Activated naive CD4-positive, alpha-beta T cell treated with anti-CD3 and anti-CD28 coated beads for 36 hours (primary cell): Measurements from ENCODE around the gene PIP4K2A. TPM values are rescaled to one million over a fixed set of nuclear protein-coding genes. Genes with fewer than 3 reads are reported as not detected.
"Not testable (repeated sequence)": the region's sequence is repeated elsewhere in the genome, so short reads cannot be mapped to it uniquely, and the experiment has no call there.

Experiments
- CTCF ChIA-PET: fragments of 350-600 bp; sonication (Branson Sonifier 250); formaldehyde crosslinking; loops from one replicate; lab custom pipeline; 2021; ENCODE audit warnings: antibody characterized with exemption; lab: Charles Lee
- DNase-seq: peaks from one replicate; pipeline ENCODE4 v3.0.0-alpha.2; 2020
- H3K27ac Mint-ChIP-seq: one replicate; pipeline ENCODE4 v1.8.0; 2021; ENCODE audit warnings: mild to moderate bottlenecking, mixed read lengths
- H3K27me3 Mint-ChIP-seq: one replicate; pipeline ENCODE4 v1.8.0; 2021; ENCODE audit warnings: low read depth, mixed read lengths
- H3K36me3 Mint-ChIP-seq: one replicate; pipeline ENCODE4 v1.8.0; 2021; ENCODE audit warnings: low read depth, mixed read lengths
- H3K4me1 Mint-ChIP-seq: one replicate; pipeline ENCODE4 v1.8.0; 2021; ENCODE audit warnings: low read depth, mixed read lengths
- H3K4me3 Mint-ChIP-seq: one replicate; pipeline ENCODE4 v1.8.0; 2021; ENCODE audit warnings: mild to moderate bottlenecking, moderate library complexity, mixed read lengths
- H3K9me3 Mint-ChIP-seq: one replicate; pipeline ENCODE4 v1.8.0; 2021; ENCODE audit warnings: mixed read lengths
- intact Hi-C: fragments of 100-400 bp; cut with micrococcal nuclease; formaldehyde crosslinking; loops from one replicate; pipeline ENCODE4 v1.15.1; 2023
- total RNA-seq, 2 experiments: library from RNA; stranded (reverse); gene quantifications; one replicate each; pipeline ENCODE4 v1.2.3, GENCODE V29; 2021

PIP4K2A gene
- total RNA-seq, 2 experiments from 2014 or later: 68.0 to 74.1 TPM

DNA sequence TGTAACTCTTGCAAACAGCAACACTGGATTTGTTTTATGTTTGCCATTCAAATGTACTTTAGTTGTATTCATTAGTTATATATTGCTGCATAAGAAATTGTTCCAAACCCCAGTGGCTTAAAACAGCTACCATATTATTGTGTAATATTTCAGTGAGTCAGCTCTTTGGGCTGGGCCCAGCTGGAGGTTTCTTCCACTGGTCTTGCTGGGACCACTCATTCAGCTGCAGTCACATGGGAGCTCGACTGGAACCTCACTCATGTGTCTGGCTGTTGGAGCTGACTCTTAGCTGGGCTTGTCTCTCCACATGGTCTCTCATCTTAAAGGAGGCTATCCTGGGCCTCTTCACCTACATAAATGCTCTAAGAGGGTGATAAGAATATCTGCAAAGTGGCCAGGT is 23.2 kb upstream of the PIP4K2A start:
- H3K4me1 Mint-ChIP-seq: no peaks in the 10 kb centered on the region
- no peaks in the 10 kb centered on the region for H3K27me3 Mint-ChIP-seq
- H3K4me3 Mint-ChIP-seq: no peak overlapping the region
- CTCF ChIA-PET: no interaction called here
- DNase-seq: no peak
- no peak overlapping the region for H3K27ac Mint-ChIP-seq
- no peaks in the 10 kb centered on the region for H3K9me3 Mint-ChIP-seq
- H3K36me3 Mint-ChIP-seq: no peaks in the 10 kb centered on the region
- intact Hi-C loops: no loop called here

- Mint-ChIP-seq H3K27me3 (no peaks in the 10 kb centered on the region), H3K27ac (no peak overlapping the region), H3K4me1 (no peaks in the 10 kb centered on the region), H3K9me3 (no peaks in the 10 kb centered on the region), H3K36me3 (no peaks in the 10 kb centered on the region), H3K4me3 (no peak overlapping the region)
- CTCF ChIA-PET: interaction anchor here (0.7 kb wide), 1 partner anchor 163 kb away, joined by 10 read pairs; no protein-coding TSS in a partner anchor
- no peak for DNase-seq
- intact Hi-C loops: no loop called here
These were observed 21.8 kb upstream of the PIP4K2A start for GRCh38 chr10:22736134-22736533.

DNA sequence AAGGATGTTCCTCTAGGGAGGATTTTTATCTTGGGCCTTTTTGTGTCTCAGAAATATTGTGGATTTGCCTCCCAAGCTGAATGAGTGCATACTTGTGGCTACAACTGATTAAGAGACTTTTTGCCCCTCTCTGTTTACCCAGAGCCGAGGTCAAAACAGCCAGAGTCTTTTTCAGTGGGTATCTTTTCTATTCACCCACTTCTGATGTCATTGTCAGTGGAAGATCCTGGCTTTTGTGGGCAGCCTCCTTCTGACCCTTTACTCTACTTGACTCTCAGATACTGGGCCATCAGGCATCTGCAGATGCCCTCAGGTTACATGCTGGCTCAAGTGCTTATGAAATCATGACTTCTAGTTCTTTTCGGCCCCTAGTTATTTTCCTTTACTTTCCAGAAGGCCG is 19.6 kb upstream of the PIP4K2A start:
- DNase-seq: no peak
- Mint-ChIP-seq H3K27me3 (no peaks in the 10 kb centered on the region), H3K27ac (no peak overlapping the region), H3K36me3 (no peaks in the 10 kb centered on the region), H3K9me3 (no peaks in the 10 kb centered on the region), H3K4me1 (no peaks in the 10 kb centered on the region), H3K4me3 (no peak overlapping the region)
- intact Hi-C loops: no loop called here
- CTCF ChIA-PET: no interaction called here

GRCh38 chr10:22727663-22728062 is 13.3 kb upstream of the PIP4K2A start:
- intact Hi-C loops: no loop called here
- no peak for DNase-seq
- Mint-ChIP-seq H3K9me3 (no peaks in the 10 kb centered on the region), H3K27ac (no peak overlapping the region), H3K36me3 (no peaks in the 10 kb centered on the region), H3K4me3 (no peak overlapping the region), H3K4me1 (peaks cover 22% of the 10 kb centered on the region), H3K27me3 (no peaks in the 10 kb centered on the region)
- CTCF ChIA-PET: no interaction called here

GRCh38 chr10:22727112-22727511 is 12.7 kb upstream of the PIP4K2A start:
- H3K27me3 Mint-ChIP-seq: no peaks in the 10 kb centered on the region
- H3K36me3 Mint-ChIP-seq: no peaks in the 10 kb centered on the region
- intact Hi-C loops: no loop called here
- H3K4me1 Mint-ChIP-seq: peaks cover 22% of the 10 kb centered on the region
- no peak overlapping the region for H3K4me3 Mint-ChIP-seq
- H3K9me3 Mint-ChIP-seq: no peaks in the 10 kb centered on the region
- H3K27ac Mint-ChIP-seq: no peak overlapping the region
- DNase-seq: no peak
- CTCF ChIA-PET: interaction anchor here (0.9 kb wide), 1 partner anchor 15 kb away, joined by 3 read pairs; no protein-coding TSS in a partner anchor

GRCh38 chr10:22724773-22725172 is 10.4 kb upstream of the PIP4K2A start:
- Mint-ChIP-seq H3K36me3 (no peaks in the 10 kb centered on the region), H3K27me3 (no peaks in the 10 kb centered on the region), H3K4me3 (no peak overlapping the region), H3K27ac (no peak overlapping the region), H3K9me3 (no peaks in the 10 kb centered on the region), H3K4me1 (peaks cover 25% of the 10 kb centered on the region)
- CTCF ChIA-PET: interaction anchor here (0.6 kb wide), 1 partner anchor 142 kb away, joined by 3 read pairs; no protein-coding TSS in a partner anchor
- intact Hi-C loops: no loop called here
- DNase-seq: no peak

GRCh38 chr10:22723783-22724182 is 9.4 kb upstream of the PIP4K2A start:
- CTCF ChIA-PET: interaction anchor here (0.6 kb wide), 1 partner anchor 39 kb away, joined by 3 read pairs; no protein-coding TSS in a partner anchor

DNA sequence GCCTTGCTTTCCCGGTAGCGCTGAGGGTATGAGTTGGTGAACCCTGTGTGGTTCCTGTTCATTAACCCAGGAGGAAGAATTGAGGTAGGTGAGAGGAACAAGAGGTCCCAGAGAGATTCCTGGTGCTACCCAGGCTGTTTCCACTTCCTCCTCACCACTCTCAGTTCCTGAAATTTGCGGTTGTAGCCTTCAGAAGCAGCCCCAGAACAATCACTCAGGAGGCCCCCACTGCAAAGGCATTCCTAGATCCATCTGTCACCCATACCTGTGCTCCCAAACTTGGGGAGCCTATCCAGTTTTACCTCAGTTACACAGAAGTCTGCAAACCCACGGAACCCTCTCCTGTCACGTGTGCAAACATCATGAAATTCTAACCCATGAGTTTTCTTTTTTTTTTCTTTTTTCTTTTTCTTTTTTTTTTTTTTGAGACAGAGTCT is 9.0 kb upstream of the PIP4K2A start:
- no peak overlapping the region for H3K4me3 Mint-ChIP-seq

More at GRCh38 chr10:22723783-22724182, 9.4 kb upstream of the PIP4K2A start:
- DNase-seq: no peak
- peaks cover 25% of the 10 kb centered on the region for H3K4me1 Mint-ChIP-seq
- H3K36me3 Mint-ChIP-seq: no peaks in the 10 kb centered on the region
- H3K4me3 Mint-ChIP-seq: no peak overlapping the region
- H3K9me3 Mint-ChIP-seq: no peaks in the 10 kb centered on the region
- intact Hi-C loops: no loop called here
- H3K27ac Mint-ChIP-seq: no peak overlapping the region
- no peaks in the 10 kb centered on the region for H3K27me3 Mint-ChIP-seq

GRCh38 chr10:22722626-22723169 is 8.3 kb upstream of the PIP4K2A start:
- no peak overlapping the region for H3K27ac Mint-ChIP-seq
- H3K9me3 Mint-ChIP-seq: no peaks in the 10 kb centered on the region
- peaks cover 25% of the 10 kb centered on the region for H3K4me1 Mint-ChIP-seq
- no peak for DNase-seq
- H3K36me3 Mint-ChIP-seq: no peaks in the 10 kb centered on the region
- no peaks in the 10 kb centered on the region for H3K27me3 Mint-ChIP-seq
- H3K4me3 Mint-ChIP-seq: no peak overlapping the region
- intact Hi-C loops: no loop called here
- CTCF ChIA-PET: interaction anchor here (0.6 kb wide), 1 partner anchor 169 kb away, joined by 3 read pairs; no protein-coding TSS in a partner anchor

More for the DNA sequence above, 9.0 kb upstream of the PIP4K2A start:
- no peak for DNase-seq
- Mint-ChIP-seq H3K27ac (no peak overlapping the region), H3K36me3 (no peaks in the 10 kb centered on the region), H3K27me3 (no peaks in the 10 kb centered on the region), H3K4me1 (peaks cover 25% of the 10 kb centered on the region), H3K9me3 (no peaks in the 10 kb centered on the region)
- CTCF ChIA-PET: no interaction called here
- intact Hi-C loops: no loop called here

- H3K4me3 Mint-ChIP-seq: no peak overlapping the region
- no peaks in the 10 kb centered on the region for H3K9me3 Mint-ChIP-seq
- intact Hi-C loops: no loop called here
- H3K36me3 Mint-ChIP-seq: no peaks in the 10 kb centered on the region
- no peak for DNase-seq
- H3K4me1 Mint-ChIP-seq: peaks cover 25% of the 10 kb centered on the region
- H3K27ac Mint-ChIP-seq: no peak overlapping the region
- H3K27me3 Mint-ChIP-seq: no peaks in the 10 kb centered on the region
- CTCF ChIA-PET: interaction anchor here (2.3 kb wide), 1 partner anchor 146 kb away, joined by 7 read pairs; no protein-coding TSS in a partner anchor
These were observed 6.3 kb upstream of the PIP4K2A start for GRCh38 chr10:22720667-22721066.

- intact Hi-C loops: loop anchor here (10.0 kb wide), 1 partner anchor 1195 kb away; the partner anchor contains the start of gene SKIDA1
- no peaks in the 10 kb centered on the region for H3K27me3 Mint-ChIP-seq
- CTCF ChIA-PET: interaction anchor here (2.3 kb wide), 1 partner anchor 145 kb away, joined by 7 read pairs; no protein-coding TSS in a partner anchor
These were observed 5.1 kb upstream of the PIP4K2A start for GRCh38 chr10:22719406-22720042.

DNA sequence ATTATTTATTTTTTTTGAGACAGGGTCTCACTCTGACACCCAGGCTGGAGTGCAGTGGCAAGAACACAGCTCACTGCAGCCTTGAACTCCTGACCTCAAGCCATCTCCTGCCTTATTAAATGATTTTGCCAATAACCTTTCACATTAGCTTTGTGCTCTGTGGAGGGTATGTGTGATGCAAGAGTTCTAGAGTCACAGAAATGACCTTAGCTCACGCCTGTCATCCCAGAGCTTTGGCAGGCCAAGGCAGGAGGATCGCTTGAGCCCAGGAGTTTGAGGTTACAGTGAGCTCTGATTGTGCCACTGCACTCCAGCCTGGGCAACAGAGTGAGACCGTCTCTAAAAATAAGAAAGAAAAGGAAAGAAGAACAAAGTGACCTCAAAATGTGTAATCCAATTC is 4.3 kb upstream of the PIP4K2A start:
- intact Hi-C loops: loop anchor here (10.0 kb wide), 1 partner anchor 1194 kb away; the partner anchor contains the start of gene SKIDA1
- not testable (repeated sequence) for H3K4me3 Mint-ChIP-seq, H3K27me3 Mint-ChIP-seq, H3K27ac Mint-ChIP-seq, H3K36me3 Mint-ChIP-seq, DNase-seq, H3K9me3 Mint-ChIP-seq
- CTCF ChIA-PET: interaction anchor here (0.6 kb wide), 1 partner anchor 59 kb away, joined by 6 read pairs; no protein-coding TSS in a partner anchor
- H3K4me1 Mint-ChIP-seq: peaks cover 15% of the 10 kb centered on the region

More at GRCh38 chr10:22719406-22720042, 5.1 kb upstream of the PIP4K2A start:
- H3K4me1 Mint-ChIP-seq: peaks cover 24% of the 10 kb centered on the region
- no peak overlapping the region for H3K4me3 Mint-ChIP-seq
- no peak for DNase-seq
- H3K9me3 Mint-ChIP-seq: no peaks in the 10 kb centered on the region
- no peaks in the 10 kb centered on the region for H3K36me3 Mint-ChIP-seq
- H3K27ac Mint-ChIP-seq: no peak overlapping the region
